ENCODE data around the gene ADD1.
"Not testable (repeated sequence)": the region's sequence is repeated elsewhere in the genome, so short reads cannot be mapped to it uniquely, and the experiment has no call there.

The ADD1 gene

DNA sequence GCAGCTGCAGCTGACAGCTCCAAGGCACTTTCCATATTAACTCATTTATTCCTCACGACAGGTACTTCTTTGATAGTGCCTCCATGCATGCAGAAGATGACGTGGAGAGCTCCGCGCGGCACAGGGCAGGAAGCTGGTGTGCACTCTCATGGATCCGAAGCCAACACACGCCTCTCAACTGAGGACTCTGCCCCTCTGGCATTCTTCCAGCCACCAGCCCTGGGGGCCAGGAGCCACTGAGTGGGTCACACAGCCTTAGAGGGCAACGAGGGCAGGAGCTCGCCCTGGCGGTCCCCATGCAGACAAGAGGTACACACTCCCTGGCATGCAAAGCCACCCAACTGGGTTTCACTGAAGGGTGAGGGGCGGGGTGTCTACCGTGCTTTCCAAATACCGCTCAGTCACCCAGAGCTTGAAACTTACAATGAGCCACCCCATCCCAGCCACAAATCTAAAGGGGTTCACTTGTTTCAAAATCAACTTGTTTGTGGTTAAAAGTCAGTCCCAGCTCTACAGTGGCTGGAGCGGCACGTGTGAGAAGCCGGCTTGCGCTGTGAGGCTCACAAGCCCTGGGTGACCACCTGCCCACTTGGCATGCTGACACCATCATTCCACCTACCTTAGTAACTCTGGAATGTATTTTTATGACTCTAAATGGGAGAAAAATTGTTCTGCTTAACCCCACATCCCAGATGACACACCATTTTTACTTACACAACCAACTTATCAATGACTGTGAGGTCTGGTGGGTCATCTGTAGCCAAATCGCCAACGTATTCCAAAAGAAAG is 103.4 kb downstream of the ADD1 start:
- peaks cover 24% of the 10 kb centered on the region for H3K36me3 Mint-ChIP-seq
- H3K27ac Mint-ChIP-seq: peak overlapping the region; percentile 17
- peaks cover 9% of the 10 kb centered on the region for H3K4me1 Mint-ChIP-seq
- no peaks in the 10 kb centered on the region for H3K9me3 Mint-ChIP-seq
- H3K4me3 Mint-ChIP-seq: no peak overlapping the region
- no peaks in the 10 kb centered on the region for H3K27me3 Mint-ChIP-seq

- Mint-ChIP-seq H3K27me3 (no peaks in the 10 kb centered on the region), H3K9me3 (no peaks in the 10 kb centered on the region), H3K36me3 (peaks cover 24% of the 10 kb centered on the region), H3K4me1 (peaks cover 9% of the 10 kb centered on the region), H3K4me3 (no peak overlapping the region), H3K27ac (no peak overlapping the region)
Measured at GRCh38 chr4:2947926-2948325, 104.3 kb downstream of the ADD1 start.

DNA sequence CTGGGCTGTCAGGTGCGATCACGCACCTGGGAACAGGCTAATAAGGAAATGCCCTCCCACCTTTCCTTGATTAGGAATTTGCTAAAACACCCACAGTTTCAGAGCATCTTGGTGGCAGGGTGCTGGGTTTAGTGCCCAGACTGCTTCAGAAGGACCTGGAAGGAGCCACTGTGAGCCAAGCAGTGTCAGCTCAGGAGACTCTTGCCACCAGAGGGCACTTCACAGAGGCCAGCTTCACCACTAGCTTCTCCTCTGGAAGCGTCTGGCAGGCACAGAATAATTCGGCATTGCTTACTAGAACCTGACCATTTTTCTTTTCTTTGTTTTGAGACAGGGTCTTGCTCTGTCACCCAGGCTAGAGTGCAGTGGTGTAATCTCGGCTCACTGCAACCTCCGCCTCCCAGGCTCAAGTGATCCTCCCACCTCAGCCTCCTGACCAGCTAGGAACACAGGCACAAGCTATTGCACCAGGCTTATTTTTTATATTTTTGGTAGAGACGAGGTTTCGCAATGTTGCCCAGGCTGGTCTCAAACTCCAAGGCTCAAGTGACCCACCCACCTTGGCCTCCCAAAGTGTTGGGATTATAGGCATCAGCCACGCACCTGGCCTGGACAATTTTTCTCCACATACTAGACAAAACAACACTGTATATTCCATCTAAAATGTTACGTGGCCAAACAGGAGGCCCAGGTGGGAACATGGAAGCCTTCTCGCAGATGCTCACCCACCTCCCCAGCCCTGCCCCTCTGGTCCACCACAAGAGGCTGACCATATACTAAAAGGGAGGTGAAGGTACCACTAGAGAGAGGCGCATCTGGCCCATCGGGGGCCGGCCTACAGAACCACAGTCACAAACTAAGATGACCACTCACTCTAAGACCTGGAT is 105.5 kb downstream of the ADD1 start:
- H3K4me1 Mint-ChIP-seq: peaks cover 21% of the 10 kb centered on the region
- no peak overlapping the region for H3K4me3 Mint-ChIP-seq
- H3K36me3 Mint-ChIP-seq: peaks cover 23% of the 10 kb centered on the region
- H3K27ac Mint-ChIP-seq: no peak overlapping the region
- H3K27me3 Mint-ChIP-seq: no peaks in the 10 kb centered on the region
- H3K9me3 Mint-ChIP-seq: no peaks in the 10 kb centered on the region

GRCh38 chr4:2949782-2950125 is 106.1 kb downstream of the ADD1 start:
- H3K36me3 Mint-ChIP-seq: peaks cover 27% of the 10 kb centered on the region
- H3K27ac Mint-ChIP-seq: no peak overlapping the region
- H3K4me3 Mint-ChIP-seq: no peak overlapping the region
- H3K9me3 Mint-ChIP-seq: no peaks in the 10 kb centered on the region
- no peaks in the 10 kb centered on the region for H3K27me3 Mint-ChIP-seq
- H3K4me1 Mint-ChIP-seq: peaks cover 28% of the 10 kb centered on the region

GRCh38 chr4:2950221-2950989 is 106.8 kb downstream of the ADD1 start:
- H3K36me3 Mint-ChIP-seq: peaks cover 25% of the 10 kb centered on the region

GRCh38 chr4:2953496-2953895 is 109.9 kb downstream of the ADD1 start:
- H3K4me1 Mint-ChIP-seq: peaks cover 54% of the 10 kb centered on the region
- no peaks in the 10 kb centered on the region for H3K27me3 Mint-ChIP-seq
- peak overlapping the region; percentile 97 for H3K27ac Mint-ChIP-seq
- peak overlapping the region; percentile 82 for H3K4me3 Mint-ChIP-seq
- peaks cover 25% of the 10 kb centered on the region for H3K36me3 Mint-ChIP-seq
- H3K9me3 Mint-ChIP-seq: no peaks in the 10 kb centered on the region

More at GRCh38 chr4:2950221-2950989, 106.8 kb downstream of the ADD1 start:
- Mint-ChIP-seq H3K27ac (peak overlapping the region; percentile 68), H3K27me3 (no peaks in the 10 kb centered on the region), H3K4me1 (peaks cover 29% of the 10 kb centered on the region), H3K4me3 (no peak overlapping the region), H3K9me3 (no peaks in the 10 kb centered on the region)

GRCh38 chr4:2954358-2955185 is 110.9 kb downstream of the ADD1 start:
- H3K36me3 Mint-ChIP-seq: peaks cover 26% of the 10 kb centered on the region
- no peaks in the 10 kb centered on the region for H3K27me3 Mint-ChIP-seq
- H3K27ac Mint-ChIP-seq: peak overlapping the region; percentile 97
- H3K9me3 Mint-ChIP-seq: no peaks in the 10 kb centered on the region
- peak overlapping the region; percentile 82 for H3K4me3 Mint-ChIP-seq
- peaks cover 61% of the 10 kb centered on the region for H3K4me1 Mint-ChIP-seq

- Mint-ChIP-seq H3K27ac (peak overlapping the region; percentile 55), H3K4me1 (peaks cover 63% of the 10 kb centered on the region), H3K4me3 (peak overlapping the region; percentile 15), H3K36me3 (peaks cover 25% of the 10 kb centered on the region)
- not testable (repeated sequence) for H3K9me3 Mint-ChIP-seq, H3K27me3 Mint-ChIP-seq
Measured at GRCh38 chr4:2955186-2956044, 111.8 kb downstream of the ADD1 start.

GRCh38 chr4:2958446-2958845 is 114.8 kb downstream of the ADD1 start:
- Mint-ChIP-seq H3K27me3 (no peaks in the 10 kb centered on the region), H3K27ac (peak overlapping the region; percentile 76), H3K4me3 (peak overlapping the region; percentile 53), H3K36me3 (peaks cover 26% of the 10 kb centered on the region), H3K9me3 (no peaks in the 10 kb centered on the region), H3K4me1 (peaks cover 60% of the 10 kb centered on the region)

DNA sequence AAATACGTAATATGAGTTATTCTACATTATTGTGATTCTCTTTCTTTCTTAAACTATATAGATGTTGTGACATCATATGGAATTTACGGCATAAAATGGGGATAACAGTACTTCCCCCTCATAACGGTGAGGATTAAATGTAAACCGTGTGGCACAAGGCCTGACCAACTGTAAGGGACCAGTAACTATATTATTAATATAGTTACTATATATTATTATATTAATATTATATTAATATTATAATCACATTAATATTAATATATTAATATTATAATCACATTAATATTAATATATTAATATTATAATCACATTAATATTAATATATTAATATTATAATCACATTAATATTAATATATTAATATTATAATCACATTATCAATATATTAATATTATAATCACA is 116.8 kb downstream of the ADD1 start:
- peaks cover 50% of the 10 kb centered on the region for H3K4me1 Mint-ChIP-seq

DNA sequence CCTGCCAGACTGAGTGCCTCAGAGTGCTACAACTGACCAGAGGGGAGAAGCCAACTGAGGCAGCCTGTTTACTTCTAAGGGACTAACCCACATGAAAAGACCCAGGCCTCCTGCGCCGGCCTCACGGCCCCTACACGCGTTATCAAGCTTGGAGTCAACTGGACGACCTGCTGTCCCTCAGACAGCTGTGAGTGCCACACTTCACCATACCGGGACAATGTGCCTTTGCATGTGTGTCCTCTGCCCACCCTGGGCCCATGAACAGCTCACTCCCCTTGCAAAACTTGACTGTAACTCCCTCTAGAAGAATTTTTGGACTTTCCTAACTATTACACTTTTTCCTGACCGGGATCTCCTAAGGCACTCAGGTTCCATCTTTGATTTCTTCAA is 117.8 kb downstream of the ADD1 start:
- Mint-ChIP-seq H3K36me3 (peaks cover 19% of the 10 kb centered on the region), H3K4me1 (peaks cover 42% of the 10 kb centered on the region), H3K27ac (peak overlapping the region; percentile 88), H3K27me3 (no peaks in the 10 kb centered on the region), H3K4me3 (peak overlapping the region; percentile 95), H3K9me3 (no peaks in the 10 kb centered on the region)

More for the DNA sequence above, 116.8 kb downstream of the ADD1 start:
- H3K9me3 Mint-ChIP-seq, H3K27me3 Mint-ChIP-seq: not testable (repeated sequence)
- Mint-ChIP-seq H3K36me3 (peaks cover 21% of the 10 kb centered on the region), H3K27ac (peak overlapping the region; percentile 65), H3K4me3 (peak overlapping the region; percentile 69)

GRCh38 chr4:2961811-2962441 is 118.3 kb downstream of the ADD1 start:
- Mint-ChIP-seq H3K9me3 (no peaks in the 10 kb centered on the region), H3K36me3 (peaks cover 16% of the 10 kb centered on the region), H3K27me3 (no peaks in the 10 kb centered on the region), H3K4me1 (peaks cover 39% of the 10 kb centered on the region), H3K4me3 (peak overlapping the region; percentile 95), H3K27ac (peak overlapping the region; percentile 88)

DNA sequence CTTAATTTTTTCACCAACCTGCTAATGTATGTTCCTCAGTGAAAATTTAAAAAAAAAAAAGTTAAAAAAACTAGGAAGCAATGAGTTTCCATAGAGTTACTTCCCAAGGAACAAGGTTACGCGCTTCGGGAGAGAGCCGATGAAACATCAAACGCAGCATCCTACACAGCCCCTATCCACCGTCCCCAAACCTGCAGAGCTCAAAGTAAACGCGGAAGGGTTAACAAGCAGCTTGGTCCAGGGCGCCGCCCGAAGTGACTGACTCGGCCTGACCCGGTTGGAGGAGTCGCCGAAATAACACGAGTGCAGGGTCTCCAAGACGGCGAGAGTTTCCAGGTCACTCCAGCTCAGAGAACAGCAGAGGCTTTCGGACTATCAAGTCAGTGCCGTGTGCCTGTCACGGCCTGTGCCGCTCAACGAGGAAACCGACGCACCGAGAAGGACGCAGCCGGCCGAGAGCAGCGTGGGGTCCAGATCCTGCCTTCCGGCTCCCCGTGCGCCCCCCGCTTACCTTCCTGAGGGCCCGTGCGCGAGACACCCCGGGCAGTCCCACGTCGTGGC is 119.0 kb downstream of the ADD1 start:
- H3K9me3 Mint-ChIP-seq: no peaks in the 10 kb centered on the region
- peak overlapping the region; percentile 95 for H3K4me3 Mint-ChIP-seq
- H3K4me1 Mint-ChIP-seq: peaks cover 34% of the 10 kb centered on the region
- H3K27me3 Mint-ChIP-seq: no peaks in the 10 kb centered on the region
- H3K36me3 Mint-ChIP-seq: peaks cover 13% of the 10 kb centered on the region
- H3K27ac Mint-ChIP-seq: peak overlapping the region; percentile 88

All from activated naive CD4-positive, alpha-beta T cell treated with anti-CD3 and anti-CD28 coated beads, Interleukin-2, amount 50 U/mL, for 24 hours (primary cell).